Astrocyte (in vitro differentiated cells and primary cell): ENCODE data around the gene SLC16A3. TPM values are rescaled to one million over a fixed set of nuclear protein-coding genes. Genes with fewer than 3 reads are reported as not detected.

Experiments
- DNase-seq: peaks from one replicate; pipeline ENCODE4 v3.0.0-alpha.2; 2010; ENCODE audit warnings: low read depth
- FAIRE-seq: peaks from 2 replicates; lab custom pipeline; 2011; peaks lifted over from hg19 to GRCh38; lab: Jason Lieb, UNC
- H2AFZ ChIP-seq: 2 replicates; pipeline ENCODE4 v1.6.0; 2012; ENCODE audit warnings: low read depth, low read length, inconsistent platforms
- H3K27ac ChIP-seq: 2 replicates; pipeline ENCODE4 v1.5.1; 2011; ENCODE audit warnings: low read depth, low read length, inconsistent platforms
- H3K27me3 ChIP-seq: 2 replicates; pipeline ENCODE4 v1.6.0; 2011; ENCODE audit warnings: low read length, inconsistent platforms; ENCODE audit not compliant: insufficient read depth
- H3K36me3 ChIP-seq: 2 replicates; pipeline ENCODE4 v1.5.1; 2011; ENCODE audit warnings: low read length, inconsistent platforms; ENCODE audit not compliant: insufficient read depth
- H3K4me1 ChIP-seq: 2 replicates; pipeline ENCODE4 v1.5.1; 2011; ENCODE audit warnings: low read length, inconsistent platforms; ENCODE audit not compliant: insufficient read depth
- H3K4me2 ChIP-seq: 2 replicates; pipeline ENCODE4 v1.6.0; 2012; ENCODE audit warnings: low read length, inconsistent platforms
- H3K4me3 ChIP-seq: 2 replicates; pipeline ENCODE4 v1.5.1; 2011; ENCODE audit warnings: low read depth, mild to moderate bottlenecking, low read length, inconsistent platforms; ENCODE audit not compliant: insufficient read depth
- H3K79me2 ChIP-seq: 2 replicates; pipeline ENCODE4 v1.6.0; 2012; ENCODE audit warnings: mild to moderate bottlenecking, low read length, inconsistent platforms; ENCODE audit not compliant: insufficient read depth
- H3K9ac ChIP-seq: 2 replicates; pipeline ENCODE4 v1.6.0; 2012; ENCODE audit warnings: mild to moderate bottlenecking, low read length, inconsistent platforms
- H3K9me3 ChIP-seq: 2 replicates; pipeline ENCODE4 v1.5.1; 2012; ENCODE audit warnings: low read depth, mild to moderate bottlenecking, low read length, inconsistent platforms; ENCODE audit not compliant: insufficient read depth
- H4K20me1 ChIP-seq: 2 replicates; pipeline ENCODE4 v1.6.0; 2012; ENCODE audit warnings: low read length, inconsistent platforms; ENCODE audit not compliant: insufficient read depth
- H3K27ac Mint-ChIP-seq: one replicate; pipeline ENCODE4 v1.8.0; 2021; ENCODE audit warnings: mild to moderate bottlenecking, mixed read lengths; ENCODE audit not compliant: unreplicated experiment
- H3K27me3 Mint-ChIP-seq: one replicate; pipeline ENCODE4 v1.8.0; 2021; ENCODE audit warnings: low read depth, mixed read lengths; ENCODE audit not compliant: unreplicated experiment
- H3K36me3 Mint-ChIP-seq: one replicate; pipeline ENCODE4 v1.8.0; 2021; ENCODE audit warnings: low read depth, mixed read lengths; ENCODE audit not compliant: unreplicated experiment
- H3K4me1 Mint-ChIP-seq: one replicate; pipeline ENCODE4 v1.8.0; 2021; ENCODE audit warnings: low read depth, mixed read lengths; ENCODE audit not compliant: unreplicated experiment
- H3K4me3 Mint-ChIP-seq: one replicate; pipeline ENCODE4 v1.8.0; 2021; ENCODE audit warnings: mild to moderate bottlenecking, moderate library complexity, mixed read lengths; ENCODE audit not compliant: unreplicated experiment
- H3K9me3 Mint-ChIP-seq: one replicate; pipeline ENCODE4 v1.8.0; 2021; ENCODE audit warnings: mild to moderate bottlenecking, mixed read lengths; ENCODE audit not compliant: unreplicated experiment
- CTCF ChIP-seq: IDR thresholded peaks from 2 replicates; pipeline ENCODE4 v1.5.1; 2011; ENCODE audit warnings: low read depth, mild to moderate bottlenecking, inconsistent platforms, low read length, moderate library complexity; ENCODE audit not compliant: insufficient read depth
- EZH2 ChIP-seq: IDR thresholded peaks from 2 replicates; pipeline ENCODE4 v1.6.1; 2012; ENCODE audit warnings: mild to moderate bottlenecking, low read length, inconsistent platforms; ENCODE audit not compliant: insufficient read depth
- total RNA-seq: library from RNA; stranded (reverse); gene quantifications from 2 replicates; pipeline ENCODE4 v1.2.1, GENCODE V29; 2021

The SLC16A3 gene
- total RNA-seq, 1 donor from 2014 or later, result 292 TPM

GRCh38 chr17:82219753-82220709 is 8.8 kb upstream of the SLC16A3 start:
- no peaks in the 10 kb centered on the region for H3K27me3 Mint-ChIP-seq
- Histone ChIP-seq H3K4me1 (peaks cover 33% of the 10 kb centered on the region), H3K9me3 (no peaks in the 10 kb centered on the region), H3K36me3 (no peaks in the 10 kb centered on the region), H3K27me3 (no peaks in the 10 kb centered on the region), H3K4me3 (no peak overlapping the region), H4K20me1 (no peaks in the 10 kb centered on the region), H3K79me2 (no peaks in the 10 kb centered on the region), H3K9ac (no peak overlapping the region), H3K27ac (no peak overlapping the region), H3K4me2 (no peak overlapping the region), H2AFZ (no peak overlapping the region)
- FAIRE-seq (no peak), DNase-seq (no peak)
- no peak overlapping the region for H3K4me3 Mint-ChIP-seq
- H3K4me1 Mint-ChIP-seq, result peaks cover 8% of the 10 kb centered on the region
- TF ChIP-seq EZH2, result no peak
- no peak for TF ChIP-seq CTCF
- no peaks in the 10 kb centered on the region for H3K36me3 Mint-ChIP-seq
- H3K27ac Mint-ChIP-seq, result no peak overlapping the region
- H3K9me3 Mint-ChIP-seq, result no peaks in the 10 kb centered on the region

- Mint-ChIP-seq H3K4me3 (no peak overlapping the region), H3K4me1 (peaks cover 8% of the 10 kb centered on the region), H3K36me3 (no peaks in the 10 kb centered on the region), H3K27ac (no peak overlapping the region), H3K9me3 (no peaks in the 10 kb centered on the region), H3K27me3 (no peaks in the 10 kb centered on the region)
- H3K4me1 ChIP-seq, result peaks cover 22% of the 10 kb centered on the region
- no peak for FAIRE-seq
- H3K4me3 ChIP-seq, result no peak overlapping the region
- H3K9ac ChIP-seq, result no peak overlapping the region
- no peak overlapping the region for H3K27ac ChIP-seq
- DNase-seq, result no peak
- H3K79me2 ChIP-seq, result no peaks in the 10 kb centered on the region
- no peaks in the 10 kb centered on the region for H3K9me3 ChIP-seq
- H2AFZ ChIP-seq, result no peak overlapping the region
- TF ChIP-seq CTCF (no peak), EZH2 (no peak)
- H3K4me2 ChIP-seq, result no peak overlapping the region
- no peaks in the 10 kb centered on the region for H3K27me3 ChIP-seq
- H3K36me3 ChIP-seq, result no peaks in the 10 kb centered on the region
- no peaks in the 10 kb centered on the region for H4K20me1 ChIP-seq
Observed at GRCh38 chr17:82221341-82221902, 7.4 kb upstream of the SLC16A3 start.

GRCh38 chr17:82222816-82223215 is 6.0 kb upstream of the SLC16A3 start:
- DNase-seq, result no peak

More at GRCh38 chr17:82222816-82223215, 6.0 kb upstream of the SLC16A3 start:
- peaks cover 2% of the 10 kb centered on the region for H3K4me1 Mint-ChIP-seq
- no peaks in the 10 kb centered on the region for H3K36me3 Mint-ChIP-seq
- H2AFZ ChIP-seq, result no peak overlapping the region
- no peak overlapping the region for H3K4me3 ChIP-seq
- H3K4me1 ChIP-seq, result peaks cover 8% of the 10 kb centered on the region
- no peak overlapping the region for H3K27ac Mint-ChIP-seq
- H3K9me3 ChIP-seq, result no peaks in the 10 kb centered on the region
- H3K79me2 ChIP-seq, result no peaks in the 10 kb centered on the region
- H3K27me3 Mint-ChIP-seq, result no peaks in the 10 kb centered on the region
- no peak overlapping the region for H3K4me3 Mint-ChIP-seq
- TF ChIP-seq CTCF, result no peak
- TF ChIP-seq EZH2, result no peak
- no peak overlapping the region for H3K9ac ChIP-seq
- H3K27ac ChIP-seq, result no peak overlapping the region
- H3K4me2 ChIP-seq, result no peak overlapping the region
- no peaks in the 10 kb centered on the region for H3K27me3 ChIP-seq
- no peaks in the 10 kb centered on the region for H4K20me1 ChIP-seq
- H3K36me3 ChIP-seq, result no peaks in the 10 kb centered on the region
- FAIRE-seq, result no peak
- no peaks in the 10 kb centered on the region for H3K9me3 Mint-ChIP-seq
